Activated T-helper 1 cell treated with anti-CD3 and anti-CD28 coated beads, Interleukin-12 subunit alpha, Interleukin-12 subunit beta, Interleukin-2, Interleukin-4 antibody, amounts not matched to agents 30 ng/mL and 10 ng/mL and 1 ng/mL, durations not matched to agents 14 hours and 24 hours and 36 hours (primary cell): ENCODE measurements around the gene WDFY4. TPM values are rescaled to one million over a fixed set of nuclear protein-coding genes. Genes with fewer than 3 reads are reported as not detected.

Experiments
- DNase-seq: peaks from one replicate; pipeline ENCODE4 v3.0.0; 2021; ENCODE audit warnings: low spot score
- H3K27ac Mint-ChIP-seq: one replicate; pipeline ENCODE4 v1.8.0; 2021; ENCODE audit warnings: mild to moderate bottlenecking, mixed read lengths
- H3K27me3 Mint-ChIP-seq: one replicate; pipeline ENCODE4 v1.8.0; 2022; ENCODE audit warnings: mild to moderate bottlenecking, moderate library complexity, mixed read lengths; ENCODE audit not compliant: insufficient read depth
- H3K36me3 Mint-ChIP-seq: one replicate; pipeline ENCODE4 v1.8.0; 2021; ENCODE audit warnings: low read depth, mixed read lengths
- H3K4me1 Mint-ChIP-seq: one replicate; pipeline ENCODE4 v1.8.0; 2021; ENCODE audit warnings: low read depth, mixed read lengths
- H3K4me3 Mint-ChIP-seq: one replicate; pipeline ENCODE4 v1.8.0; 2021; ENCODE audit warnings: mild to moderate bottlenecking, moderate library complexity, mixed read lengths
- H3K9me3 Mint-ChIP-seq: one replicate; pipeline ENCODE4 v1.8.0; 2021; ENCODE audit warnings: mixed read lengths
- intact Hi-C: fragments of 100-400 bp; cut with micrococcal nuclease; formaldehyde crosslinking; loops from one replicate; pipeline ENCODE4 v1.15.1; 2024
- total RNA-seq: library from RNA; stranded (reverse); gene quantifications from 2 replicates; pipeline ENCODE4 v1.2.3, GENCODE V29; 2022

Gene WDFY4
- total RNA-seq, 1 donor from 2014 or later: 0.08 TPM

DNA sequence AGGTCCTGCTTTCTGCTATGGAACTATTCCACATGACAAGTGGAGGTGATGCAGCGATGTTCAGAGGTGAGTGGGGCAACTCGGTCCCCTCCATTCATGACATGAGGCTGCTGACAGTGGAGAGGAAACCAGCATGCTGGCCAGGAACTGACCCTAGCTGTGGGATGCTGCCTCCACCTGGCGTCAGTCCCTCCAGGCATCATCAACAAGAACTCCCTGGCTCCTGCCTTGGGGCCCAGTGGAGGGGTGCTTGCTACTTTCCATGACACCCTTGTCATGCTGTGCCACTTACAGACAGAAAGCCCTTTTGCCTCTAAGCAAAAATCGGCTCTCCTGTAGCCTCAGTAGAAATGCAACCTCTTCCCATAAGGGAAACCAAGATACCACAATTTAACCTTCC is 136.4 kb downstream of the WDFY4 start:
- Mint-ChIP-seq H3K27ac (no peak overlapping the region), H3K36me3 (no peaks in the 10 kb centered on the region), H3K27me3 (no peaks in the 10 kb centered on the region), H3K9me3 (no peaks in the 10 kb centered on the region), H3K4me1 (no peaks in the 10 kb centered on the region), H3K4me3 (no peak overlapping the region)
- DNase-seq: no peak
- intact Hi-C loops: no loop called here

DNA sequence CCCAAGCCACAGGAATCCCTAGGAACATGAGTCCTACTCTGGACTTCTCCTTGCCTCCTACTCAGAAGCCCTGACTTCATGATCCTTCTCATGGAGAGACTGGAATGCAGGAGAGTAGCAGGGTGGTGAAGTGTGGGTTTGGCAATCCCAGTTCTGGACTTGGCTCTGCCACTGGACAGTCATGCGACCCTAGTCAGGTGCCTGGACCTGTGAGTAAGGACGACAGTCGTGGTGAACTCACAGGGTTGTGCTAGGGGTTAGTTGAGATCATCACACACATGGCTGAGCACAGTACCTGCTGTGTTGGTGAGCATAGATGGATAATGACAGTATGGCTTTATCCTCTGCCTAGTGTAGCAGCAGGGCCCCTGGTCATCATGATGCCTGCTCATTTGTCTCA is 137.0 kb downstream of the WDFY4 start:
- intact Hi-C loops: no loop called here

DNA sequence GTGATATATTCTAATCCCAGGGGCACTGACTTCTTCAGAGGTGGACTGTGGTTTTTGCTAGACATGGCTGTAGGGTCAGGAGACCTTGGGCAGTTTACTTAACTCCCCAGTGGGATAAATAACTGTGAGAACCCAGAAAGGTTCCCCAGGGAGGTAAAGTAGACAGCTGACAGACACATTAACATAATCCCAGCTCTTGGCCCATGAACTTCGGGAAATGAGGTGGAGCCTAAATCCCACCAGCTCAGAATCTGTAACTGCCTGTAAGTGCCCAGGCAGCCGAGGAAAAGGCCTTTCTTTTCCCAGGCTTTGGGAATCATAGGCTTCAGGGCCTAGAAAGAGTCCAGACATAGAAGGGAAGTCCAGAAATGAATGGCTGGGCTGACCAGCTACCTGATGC is 149.0 kb downstream of the WDFY4 start:
- Mint-ChIP-seq H3K4me3 (no peak overlapping the region), H3K27ac (no peak overlapping the region), H3K27me3 (peaks cover 2% of the 10 kb centered on the region), H3K4me1 (no peaks in the 10 kb centered on the region), H3K36me3 (no peaks in the 10 kb centered on the region), H3K9me3 (no peaks in the 10 kb centered on the region)
- intact Hi-C loops: no loop called here
- DNase-seq: no peak

More for the DNA sequence above, 137.0 kb downstream of the WDFY4 start:
- no peak for DNase-seq
- no peaks in the 10 kb centered on the region for H3K27me3 Mint-ChIP-seq
- no peaks in the 10 kb centered on the region for H3K9me3 Mint-ChIP-seq
- H3K4me1 Mint-ChIP-seq: no peaks in the 10 kb centered on the region
- H3K36me3 Mint-ChIP-seq: no peaks in the 10 kb centered on the region
- no peak overlapping the region for H3K27ac Mint-ChIP-seq
- H3K4me3 Mint-ChIP-seq: no peak overlapping the region

DNA sequence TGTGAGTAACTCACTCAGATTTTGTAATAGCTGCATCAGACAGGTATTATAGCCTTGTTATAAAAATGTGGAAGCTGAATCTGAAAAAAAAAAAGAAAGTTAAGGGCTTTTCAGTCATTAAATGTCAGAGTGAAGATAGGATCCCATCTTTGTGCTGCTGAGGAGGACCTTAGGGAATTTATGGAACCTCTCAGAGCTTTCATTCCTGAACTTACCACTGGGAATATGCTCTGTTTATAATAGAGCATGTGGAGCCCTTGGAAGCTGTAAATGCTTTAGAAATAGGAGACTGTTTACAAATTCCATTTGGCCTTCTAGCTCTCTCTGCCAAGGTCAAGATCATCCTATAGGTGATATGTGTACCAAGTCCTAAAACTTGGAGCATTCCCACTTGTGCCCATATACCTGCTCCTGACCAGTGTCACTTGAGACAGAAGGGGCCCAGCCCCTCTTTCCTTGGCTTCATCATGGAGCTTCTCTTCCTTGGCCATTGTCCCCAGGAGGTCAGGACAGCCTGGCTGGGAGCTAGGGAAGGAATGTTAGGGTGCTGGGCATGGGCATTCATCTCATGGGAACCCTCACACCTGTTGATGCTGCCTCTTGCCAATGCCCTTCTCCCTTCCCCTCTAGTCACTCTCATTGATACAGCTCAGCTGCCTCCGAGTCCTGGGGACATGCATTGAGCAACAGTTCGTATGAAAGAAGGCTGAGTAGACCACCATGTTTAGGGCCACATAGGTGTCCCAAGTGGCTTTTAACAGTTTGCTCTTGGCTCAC is 149.7 kb downstream of the WDFY4 start:
- H3K36me3 Mint-ChIP-seq: no peaks in the 10 kb centered on the region
- no peak for DNase-seq
- no peak overlapping the region for H3K27ac Mint-ChIP-seq
- H3K4me3 Mint-ChIP-seq: no peak overlapping the region
- H3K27me3 Mint-ChIP-seq: peaks cover 2% of the 10 kb centered on the region
- intact Hi-C loops: no loop called here
- H3K9me3 Mint-ChIP-seq: no peaks in the 10 kb centered on the region
- no peaks in the 10 kb centered on the region for H3K4me1 Mint-ChIP-seq

DNA sequence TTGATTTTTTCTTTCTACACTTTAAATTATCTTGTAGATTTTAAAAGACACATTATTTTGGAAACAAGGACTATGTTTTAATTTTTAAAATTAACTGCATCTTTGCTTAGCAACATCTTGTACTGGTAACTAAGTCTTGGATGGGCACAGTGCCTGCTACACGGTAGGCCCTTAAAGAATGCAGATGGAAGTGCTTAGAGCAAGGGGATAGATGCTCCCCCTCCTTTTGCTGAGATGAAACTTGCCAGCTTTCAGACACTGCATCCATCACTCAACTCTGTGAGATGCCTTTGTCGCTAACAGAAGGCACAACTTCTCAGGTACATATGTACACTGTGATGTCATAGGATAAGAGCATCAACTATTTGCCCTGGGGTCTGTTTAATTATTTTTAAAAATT is 151.1 kb downstream of the WDFY4 start:
- H3K4me1 Mint-ChIP-seq: no peaks in the 10 kb centered on the region
- no peak for DNase-seq
- no peak overlapping the region for H3K27ac Mint-ChIP-seq
- H3K36me3 Mint-ChIP-seq: no peaks in the 10 kb centered on the region
- no peak overlapping the region for H3K4me3 Mint-ChIP-seq
- intact Hi-C loops: no loop called here
- no peaks in the 10 kb centered on the region for H3K9me3 Mint-ChIP-seq
- no peaks in the 10 kb centered on the region for H3K27me3 Mint-ChIP-seq

DNA sequence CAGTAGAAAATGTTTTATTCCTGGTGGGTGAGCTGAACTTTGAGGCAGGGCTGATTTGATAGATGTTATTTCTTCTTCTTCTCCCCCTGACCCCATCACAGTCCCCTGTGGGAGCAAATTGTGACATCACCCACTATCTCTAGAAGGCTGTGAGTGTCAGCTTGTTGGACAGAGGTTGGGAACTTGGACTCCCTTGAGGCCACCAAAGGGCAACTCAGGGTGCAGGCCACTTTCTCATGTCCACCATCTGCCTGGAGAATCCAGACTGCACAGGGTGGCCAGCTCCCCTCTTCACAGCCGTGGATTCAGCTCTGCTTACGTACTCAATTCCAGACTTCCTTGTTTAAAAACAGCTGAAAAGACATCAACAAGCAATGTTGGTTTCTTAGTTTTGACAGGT is 151.9 kb downstream of the WDFY4 start:
- Mint-ChIP-seq H3K4me1 (no peaks in the 10 kb centered on the region), H3K27ac (no peak overlapping the region), H3K9me3 (no peaks in the 10 kb centered on the region), H3K4me3 (no peak overlapping the region), H3K27me3 (no peaks in the 10 kb centered on the region), H3K36me3 (no peaks in the 10 kb centered on the region)
- intact Hi-C loops: no loop called here
- DNase-seq: no peak

DNA sequence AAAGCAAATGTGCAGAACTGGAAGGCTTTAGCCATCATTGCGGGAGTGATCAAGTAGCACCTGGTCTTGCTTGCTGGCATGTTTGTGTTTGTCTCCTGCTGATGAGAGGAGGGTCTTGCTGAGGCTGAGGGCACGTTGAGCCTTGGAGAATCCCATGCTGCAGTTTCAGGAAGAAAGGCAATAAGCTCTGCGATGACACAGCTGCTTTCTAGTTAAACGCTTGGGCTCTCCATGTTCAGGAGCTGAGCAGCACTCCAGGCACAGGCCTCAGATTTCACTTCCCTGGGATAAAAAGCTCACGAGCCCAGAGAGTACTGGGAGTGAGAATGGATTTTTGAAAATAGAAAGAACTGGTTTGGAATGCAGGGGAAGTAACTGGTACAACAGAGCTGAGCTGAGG is 154.2 kb downstream of the WDFY4 start:
- H3K4me3 Mint-ChIP-seq: no peak overlapping the region
- no peaks in the 10 kb centered on the region for H3K27me3 Mint-ChIP-seq
- no peak overlapping the region for H3K27ac Mint-ChIP-seq
- no peaks in the 10 kb centered on the region for H3K4me1 Mint-ChIP-seq
- H3K9me3 Mint-ChIP-seq: no peaks in the 10 kb centered on the region
- H3K36me3 Mint-ChIP-seq: no peaks in the 10 kb centered on the region
- intact Hi-C loops: no loop called here
- no peak for DNase-seq

DNA sequence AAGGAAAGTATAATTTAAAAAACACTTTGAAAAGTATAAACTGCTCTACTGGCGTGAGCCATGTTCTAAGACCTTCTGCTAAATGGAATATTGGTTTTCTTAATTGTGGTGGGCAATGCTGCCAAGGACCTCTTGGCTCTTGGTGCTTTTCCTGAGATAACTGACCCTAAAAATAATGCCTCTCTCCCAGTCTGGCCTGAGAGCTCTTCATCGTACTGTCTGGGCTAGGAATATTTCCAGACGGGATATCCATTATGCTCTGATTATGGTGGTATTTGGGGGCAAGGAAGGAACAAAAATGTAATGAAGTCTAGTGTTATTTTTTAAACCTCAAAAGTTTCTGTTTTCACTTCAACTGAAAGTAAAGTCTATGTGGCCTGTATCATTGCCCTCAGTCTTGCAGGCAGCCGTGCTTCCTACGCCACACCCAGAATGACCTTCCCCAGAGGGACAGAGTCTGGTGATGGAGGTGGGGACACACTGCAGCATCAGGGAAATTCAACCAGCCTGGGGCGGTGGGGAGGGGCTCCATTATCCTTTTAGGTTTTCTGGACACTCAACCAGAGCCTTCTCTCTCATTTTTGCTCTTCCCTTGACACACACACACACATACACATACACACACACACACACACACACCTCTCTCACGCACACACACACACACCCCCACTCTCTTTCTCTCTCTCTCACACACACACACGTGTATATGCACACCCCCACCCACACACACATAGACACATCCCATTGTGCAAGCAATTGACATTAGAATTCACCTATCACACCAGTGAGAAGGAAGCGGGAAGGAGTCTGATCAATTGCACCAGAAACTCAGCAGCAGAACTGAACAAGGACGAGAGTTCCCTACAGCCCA is 155.4 kb downstream of the WDFY4 start:
- intact Hi-C loops: no loop called here
- H3K9me3 Mint-ChIP-seq: no peaks in the 10 kb centered on the region
- H3K27me3 Mint-ChIP-seq: no peaks in the 10 kb centered on the region
- no peak overlapping the region for H3K4me3 Mint-ChIP-seq
- H3K36me3 Mint-ChIP-seq: no peaks in the 10 kb centered on the region
- no peaks in the 10 kb centered on the region for H3K4me1 Mint-ChIP-seq
- no peak overlapping the region for H3K27ac Mint-ChIP-seq
- no peak for DNase-seq

DNA sequence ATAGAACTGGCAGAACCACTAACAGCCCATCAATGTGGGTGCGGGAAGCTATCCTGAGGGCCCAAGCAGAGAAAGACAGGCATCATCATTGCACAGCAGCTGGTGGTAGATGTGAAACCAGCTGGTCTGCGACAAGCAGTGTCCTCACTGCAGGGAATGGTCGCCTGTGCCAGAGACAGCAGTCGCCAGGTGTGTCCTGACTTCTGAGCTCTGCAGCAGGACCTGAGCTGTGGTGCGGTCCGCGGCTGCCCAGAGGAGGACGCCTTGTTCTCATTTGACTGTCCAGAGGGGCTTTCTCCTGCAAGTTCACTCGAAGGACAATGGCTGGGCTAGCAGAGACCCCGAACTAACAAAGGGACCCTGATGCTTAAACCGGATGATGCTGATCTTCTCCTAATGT is 157.6 kb downstream of the WDFY4 start:
- intact Hi-C loops: no loop called here
- Mint-ChIP-seq H3K36me3 (no peaks in the 10 kb centered on the region), H3K9me3 (no peaks in the 10 kb centered on the region), H3K4me3 (no peak overlapping the region), H3K27me3 (no peaks in the 10 kb centered on the region), H3K4me1 (no peaks in the 10 kb centered on the region), H3K27ac (no peak overlapping the region)
- DNase-seq: no peak

DNA sequence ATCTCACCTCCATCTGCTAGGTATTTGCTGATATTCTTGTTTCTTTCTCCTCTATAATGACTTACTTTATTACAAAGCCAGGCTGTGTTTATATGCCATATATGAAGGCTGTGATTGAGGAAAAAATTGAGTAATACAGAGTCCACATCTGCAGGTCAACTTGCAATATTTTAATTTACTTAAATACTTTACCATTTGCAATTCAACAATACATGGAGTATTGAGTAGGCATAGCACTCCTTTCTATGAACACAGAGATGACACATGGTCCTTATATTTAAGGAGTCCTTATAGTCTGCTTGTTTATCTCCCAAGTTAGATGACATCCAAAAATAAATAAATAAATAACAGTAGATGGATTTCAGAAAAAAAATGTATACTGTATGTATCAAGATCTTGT is 158.5 kb downstream of the WDFY4 start:
- Mint-ChIP-seq H3K9me3 (no peaks in the 10 kb centered on the region), H3K27ac (no peak overlapping the region), H3K27me3 (no peaks in the 10 kb centered on the region), H3K36me3 (no peaks in the 10 kb centered on the region), H3K4me3 (no peak overlapping the region), H3K4me1 (no peaks in the 10 kb centered on the region)
- no peak for DNase-seq
- intact Hi-C loops: no loop called here

DNA sequence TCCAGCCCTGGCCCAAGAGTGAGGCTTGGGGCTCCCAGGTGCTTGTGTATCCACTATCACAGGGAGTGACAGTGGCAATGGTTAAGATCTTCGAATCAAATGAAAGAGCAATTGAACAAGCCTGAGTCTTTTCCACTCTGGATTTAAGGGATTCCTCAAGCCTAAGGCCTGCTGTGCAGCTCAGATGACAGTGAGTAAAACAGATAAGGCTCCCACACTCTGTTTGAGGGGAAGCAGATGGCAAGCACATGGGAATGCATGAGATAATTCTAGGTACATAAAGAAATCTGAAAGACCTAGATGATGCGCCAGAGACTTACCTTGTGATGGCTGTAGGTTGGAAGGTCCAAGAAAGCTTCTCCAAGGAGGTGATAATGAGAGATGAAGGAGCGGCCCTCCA is 159.9 kb downstream of the WDFY4 start:
- Mint-ChIP-seq H3K27ac (no peak overlapping the region), H3K36me3 (no peaks in the 10 kb centered on the region), H3K4me3 (no peak overlapping the region), H3K27me3 (no peaks in the 10 kb centered on the region), H3K4me1 (no peaks in the 10 kb centered on the region), H3K9me3 (no peaks in the 10 kb centered on the region)
- intact Hi-C loops: no loop called here
- no peak for DNase-seq

DNA sequence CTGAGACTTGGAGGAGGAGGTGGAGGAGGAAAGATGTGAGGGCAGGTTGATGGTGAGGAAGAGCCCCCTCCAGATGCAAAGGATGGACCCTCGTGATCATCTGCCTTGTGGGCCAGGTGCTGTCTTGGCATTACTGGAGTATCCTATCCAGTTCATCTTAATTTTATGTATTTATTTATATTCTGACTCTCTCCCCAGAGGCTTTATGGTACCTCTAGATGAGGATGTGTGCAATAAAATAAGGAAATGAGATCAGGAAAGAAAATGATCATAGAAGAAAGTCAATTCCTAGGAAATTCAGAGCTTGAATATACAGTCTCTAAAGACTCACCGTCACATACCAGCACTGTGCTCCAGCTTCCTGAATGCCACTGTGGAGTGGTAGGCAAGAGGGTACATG is 160.8 kb downstream of the WDFY4 start:
- H3K4me3 Mint-ChIP-seq: no peak overlapping the region
- no peak overlapping the region for H3K27ac Mint-ChIP-seq
- H3K27me3 Mint-ChIP-seq: peaks cover 2% of the 10 kb centered on the region
- intact Hi-C loops: no loop called here
- no peaks in the 10 kb centered on the region for H3K36me3 Mint-ChIP-seq
- no peaks in the 10 kb centered on the region for H3K4me1 Mint-ChIP-seq
- H3K9me3 Mint-ChIP-seq: no peaks in the 10 kb centered on the region
- no peak for DNase-seq

DNA sequence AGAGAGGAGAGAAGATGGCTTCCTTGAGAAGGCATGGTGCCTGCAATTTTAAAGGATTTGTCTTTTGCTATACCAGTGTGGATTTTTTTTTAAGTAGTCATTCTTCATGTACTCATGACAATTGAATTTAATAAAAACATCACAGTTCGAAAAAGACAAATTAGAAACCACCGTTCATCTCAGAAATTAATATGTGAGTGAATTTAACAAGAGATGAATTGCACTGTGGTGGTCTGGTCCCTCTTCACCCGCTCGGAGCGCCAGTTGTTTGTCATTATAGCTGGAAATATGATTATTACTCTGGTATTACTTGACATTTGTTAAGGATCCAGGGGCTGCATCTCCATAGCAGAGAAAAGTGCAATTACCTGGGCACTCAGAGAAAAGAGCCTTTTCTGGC is 163.0 kb downstream of the WDFY4 start:
- Mint-ChIP-seq H3K27me3 (peaks cover 4% of the 10 kb centered on the region), H3K4me1 (no peaks in the 10 kb centered on the region), H3K9me3 (no peaks in the 10 kb centered on the region), H3K4me3 (no peak overlapping the region), H3K27ac (no peak overlapping the region), H3K36me3 (no peaks in the 10 kb centered on the region)
- DNase-seq: no peak
- intact Hi-C loops: no loop called here
